HepG2 (cell line): Measurements from ENCODE around the gene SLC19A3. TPM values are rescaled to one million over a fixed set of nuclear protein-coding genes. Genes with fewer than 3 reads are reported as not detected.

Source experiments
- AGO2 ChIP-seq: fragments of 200-400 bp; formaldehyde crosslinking; optimal IDR thresholded peaks from 2 replicates; pipeline ENCODE3; 2017; ENCODE audit warnings: mild to moderate bottlenecking, low read depth, low read length, moderate library complexity
- CEBPG ChIP-seq: IDR thresholded peaks from 2 replicates; pipeline ENCODE4 v1.6.1; 2016
- ELF4 ChIP-seq: sonication (generic); formaldehyde crosslinking; IDR thresholded peaks from 2 replicates; pipeline ENCODE4 v1.5.0; 2020; ENCODE audit warnings: missing genetic modification reagents, mild to moderate bottlenecking, moderate library complexity, borderline replicate concordance
- FOXO1 ChIP-seq: sonication (generic); formaldehyde crosslinking; IDR thresholded peaks from 2 replicates; pipeline ENCODE4 v1.4.0; 2020; ENCODE audit warnings: missing genetic modification reagents
- HNRNPH1 ChIP-seq: fragments of 200-400 bp; formaldehyde crosslinking; optimal IDR thresholded peaks from 2 replicates; pipeline ENCODE3; 2017; ENCODE audit warnings: mild to moderate bottlenecking, low read depth, low read length
- HNRNPUL1 ChIP-seq: fragments of 200-400 bp; formaldehyde crosslinking; IDR thresholded peaks from 2 replicates; pipeline ENCODE4 v1.6.1; 2017; ENCODE audit warnings: low read depth, mild to moderate bottlenecking, low read length, moderate library complexity
- MAFF ChIP-seq: IDR thresholded peaks from 2 replicates; pipeline ENCODE4 v1.6.1; 2011; ENCODE audit warnings: low read depth, low read length, improper control_type of control experiment
- PLSCR1 ChIP-seq: sonication (generic); formaldehyde crosslinking; IDR thresholded peaks from 2 replicates; pipeline ENCODE4 v1.5.0; 2020; ENCODE audit warnings: missing genetic modification reagents, mild to moderate bottlenecking, borderline replicate concordance
- RAD21 ChIP-seq: fragments of 450-650 bp; formaldehyde crosslinking; IDR thresholded peaks from 2 replicates; pipeline ENCODE4 v1.5.0; 2020; ENCODE audit warnings: mild to moderate bottlenecking
- RXRA ChIP-seq: sonication (generic); formaldehyde crosslinking; IDR thresholded peaks from 2 replicates; pipeline ENCODE4 v1.5.1; 2020; ENCODE audit warnings: missing genetic modification reagents
- SMYD3 ChIP-seq: sonication (generic); formaldehyde crosslinking; IDR thresholded peaks from 2 replicates; pipeline ENCODE4 v1.8.1; 2023; ENCODE audit warnings: mild to moderate bottlenecking, missing genetic modification reagents
- TCF7 ChIP-seq: sonication (generic); IDR thresholded peaks from 2 replicates; pipeline ENCODE4 v1.6.1; 2016; ENCODE audit warnings: antibody characterized with exemption, low read depth
- TRIM24 ChIP-seq: sonication (generic); formaldehyde crosslinking; IDR thresholded peaks from 2 replicates; pipeline ENCODE4 v1.8.0; 2022; ENCODE audit warnings: mild to moderate bottlenecking, missing genetic modification reagents
- ZBTB7B ChIP-seq: sonication (generic); formaldehyde crosslinking; IDR thresholded peaks from 2 replicates; pipeline ENCODE4 v1.4.0; 2020; ENCODE audit warnings: missing genetic modification reagents
- ZKSCAN5 ChIP-seq: sonication (generic); formaldehyde crosslinking; IDR thresholded peaks from 2 replicates; pipeline ENCODE4 v1.5.1; 2020; ENCODE audit warnings: mild to moderate bottlenecking, missing genetic modification reagents
- ZNF224 ChIP-seq: sonication (generic); formaldehyde crosslinking; IDR thresholded peaks from 2 replicates; pipeline ENCODE4 v1.5.0; 2020; ENCODE audit warnings: mild to moderate bottlenecking, missing genetic modification reagents
- ZNF274 ChIP-seq: sonication (generic); formaldehyde crosslinking; IDR thresholded peaks from 2 replicates; pipeline ENCODE4 v1.5.1; 2020; ENCODE audit warnings: mild to moderate bottlenecking, missing genetic modification reagents
- ZNF468 ChIP-seq: sonication (generic); formaldehyde crosslinking; IDR thresholded peaks from 2 replicates; pipeline ENCODE4 v1.8.0; 2022; ENCODE audit warnings: mild to moderate bottlenecking, moderate library complexity, missing genetic modification reagents
- ZNF563 ChIP-seq: sonication (generic); formaldehyde crosslinking; IDR thresholded peaks from 2 replicates; pipeline ENCODE4 v1.8.0; 2022; ENCODE audit warnings: mild to moderate bottlenecking, moderate library complexity, missing genetic modification reagents
- ZNF644 ChIP-seq: IDR thresholded peaks from 2 replicates; pipeline ENCODE4 v1.6.1; 2016; ENCODE audit warnings: low read depth
- ZNF792 ChIP-seq: IDR thresholded peaks from 2 replicates; pipeline ENCODE4 v1.6.1; 2016
- polyA plus RNA-seq, 8 experiments: library from polyadenylated mRNA; depleted of rRNA in 3 of 8; stranded (reverse) in 7 of 8; unstranded in 1 of 8; fragments of >200 nt; fragmentation: Illumina TruSeq in 4 of 8; extraction: Trizol in 4 of 8; gene quantifications; 2 replicates each; pipeline versions ENCODE4 v1.2.1 to v1.2.3, GENCODE V29; 2011 to 2016; ENCODE audit warnings: low read depth in 4 of 8, missing spikeins in 1 of 8, mixed read lengths in 1 of 8; ENCODE audit not compliant: insufficient read depth in 1 of 8
- total RNA-seq, 5 experiments: library from RNA; depleted of rRNA; stranded (reverse); fragments of >200 nt; fragmentation: Illumina TruSeq; extraction: Trizol; gene quantifications; 2 replicates each; pipeline ENCODE4 v1.2.3, GENCODE V29; 2016; ENCODE audit warnings: low read depth in 1 of 5
- TF ChIP-seq, protein P1 (sequence below): sonication (generic); formaldehyde crosslinking; IDR thresholded peaks from 2 replicates; pipeline ENCODE4 v1.4.0; 2020; ENCODE audit warnings: mild to moderate bottlenecking, missing genetic modification reagents
- TF ChIP-seq, protein P2 (sequence below): sonication (generic); formaldehyde crosslinking; IDR thresholded peaks from 2 replicates; pipeline ENCODE4 v1.5.1; 2020; ENCODE audit warnings: missing genetic modification reagents, mild to moderate bottlenecking, borderline replicate concordance
- TF ChIP-seq, protein P3 (sequence below): sonication (generic); formaldehyde crosslinking; IDR thresholded peaks from 2 replicates; pipeline ENCODE4 v1.4.0; 2020; ENCODE audit warnings: missing genetic modification reagents, borderline replicate concordance

SLC19A3 gene
- total and polyA plus RNA-seq, 2 of the 13 experiments (the other 11 are each of a cell fraction or from before 2014, with no cell fraction given): 2.3 to 5.2 TPM

DNA sequence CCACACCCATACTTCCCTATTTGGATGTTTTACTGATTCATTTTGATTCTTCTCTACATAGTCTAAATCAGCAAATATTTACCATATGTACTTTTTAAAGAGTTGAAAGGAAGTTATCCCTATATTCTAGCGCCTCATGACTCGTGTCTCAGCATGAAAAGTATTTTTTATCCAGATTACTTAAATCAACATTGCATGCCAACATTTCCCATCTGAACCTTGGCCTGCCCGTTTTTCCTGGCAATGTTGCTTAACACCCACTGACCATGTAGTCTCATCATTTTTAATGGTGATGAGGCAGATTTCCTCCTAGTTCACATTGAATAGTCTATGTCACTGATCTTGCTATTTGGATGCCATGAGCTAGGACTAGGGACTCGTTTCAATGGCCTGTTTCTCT lies 64.4 kb downstream of the SLC19A3 start (continued):
- TF ChIP-seq ZKSCAN5: no peak
- TF ChIP-seq AGO2: no peak
- TF ChIP-seq, protein P1, sequence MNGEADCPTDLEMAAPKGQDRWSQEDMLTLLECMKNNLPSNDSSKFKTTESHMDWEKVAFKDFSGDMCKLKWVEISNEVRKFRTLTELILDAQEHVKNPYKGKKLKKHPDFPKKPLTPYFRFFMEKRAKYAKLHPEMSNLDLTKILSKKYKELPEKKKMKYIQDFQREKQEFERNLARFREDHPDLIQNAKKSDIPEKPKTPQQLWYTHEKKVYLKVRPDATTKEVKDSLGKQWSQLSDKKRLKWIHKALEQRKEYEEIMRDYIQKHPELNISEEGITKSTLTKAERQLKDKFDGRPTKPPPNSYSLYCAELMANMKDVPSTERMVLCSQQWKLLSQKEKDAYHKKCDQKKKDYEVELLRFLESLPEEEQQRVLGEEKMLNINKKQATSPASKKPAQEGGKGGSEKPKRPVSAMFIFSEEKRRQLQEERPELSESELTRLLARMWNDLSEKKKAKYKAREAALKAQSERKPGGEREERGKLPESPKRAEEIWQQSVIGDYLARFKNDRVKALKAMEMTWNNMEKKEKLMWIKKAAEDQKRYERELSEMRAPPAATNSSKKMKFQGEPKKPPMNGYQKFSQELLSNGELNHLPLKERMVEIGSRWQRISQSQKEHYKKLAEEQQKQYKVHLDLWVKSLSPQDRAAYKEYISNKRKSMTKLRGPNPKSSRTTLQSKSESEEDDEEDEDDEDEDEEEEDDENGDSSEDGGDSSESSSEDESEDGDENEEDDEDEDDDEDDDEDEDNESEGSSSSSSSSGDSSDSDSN (CRISPR knock-in tag): no peak
- peak; percentile 49; the same call in 1 of the 2 replicates for TF ChIP-seq MAFF
- no peak for TF ChIP-seq ZBTB7B
- TF ChIP-seq RXRA (CRISPR knock-in tag): no peak
- TF ChIP-seq TCF7: peak; percentile 68
- TF ChIP-seq TRIM24: no peak
- TF ChIP-seq ZNF224 (CRISPR knock-in tag): no peak
- no peak for TF ChIP-seq ZNF468 (CRISPR knock-in tag)
- no peak for TF ChIP-seq ZNF563 (CRISPR knock-in tag)
- TF ChIP-seq ZNF644 (CRISPR knock-in tag): peak; percentile 77; the same call in 1 of the 2 replicates
- no peak for TF ChIP-seq ZNF792 (CRISPR knock-in tag)
- TF ChIP-seq CEBPG (CRISPR knock-in tag): peak; percentile 85
- TF ChIP-seq ZNF274 (CRISPR knock-in tag): no peak
- no peak for TF ChIP-seq HNRNPH1
- TF ChIP-seq PLSCR1 (CRISPR knock-in tag): no peak
- no peak for TF ChIP-seq RAD21 (CRISPR knock-in tag)
- no peak for TF ChIP-seq FOXO1 (CRISPR knock-in tag)
- TF ChIP-seq, protein P2, sequence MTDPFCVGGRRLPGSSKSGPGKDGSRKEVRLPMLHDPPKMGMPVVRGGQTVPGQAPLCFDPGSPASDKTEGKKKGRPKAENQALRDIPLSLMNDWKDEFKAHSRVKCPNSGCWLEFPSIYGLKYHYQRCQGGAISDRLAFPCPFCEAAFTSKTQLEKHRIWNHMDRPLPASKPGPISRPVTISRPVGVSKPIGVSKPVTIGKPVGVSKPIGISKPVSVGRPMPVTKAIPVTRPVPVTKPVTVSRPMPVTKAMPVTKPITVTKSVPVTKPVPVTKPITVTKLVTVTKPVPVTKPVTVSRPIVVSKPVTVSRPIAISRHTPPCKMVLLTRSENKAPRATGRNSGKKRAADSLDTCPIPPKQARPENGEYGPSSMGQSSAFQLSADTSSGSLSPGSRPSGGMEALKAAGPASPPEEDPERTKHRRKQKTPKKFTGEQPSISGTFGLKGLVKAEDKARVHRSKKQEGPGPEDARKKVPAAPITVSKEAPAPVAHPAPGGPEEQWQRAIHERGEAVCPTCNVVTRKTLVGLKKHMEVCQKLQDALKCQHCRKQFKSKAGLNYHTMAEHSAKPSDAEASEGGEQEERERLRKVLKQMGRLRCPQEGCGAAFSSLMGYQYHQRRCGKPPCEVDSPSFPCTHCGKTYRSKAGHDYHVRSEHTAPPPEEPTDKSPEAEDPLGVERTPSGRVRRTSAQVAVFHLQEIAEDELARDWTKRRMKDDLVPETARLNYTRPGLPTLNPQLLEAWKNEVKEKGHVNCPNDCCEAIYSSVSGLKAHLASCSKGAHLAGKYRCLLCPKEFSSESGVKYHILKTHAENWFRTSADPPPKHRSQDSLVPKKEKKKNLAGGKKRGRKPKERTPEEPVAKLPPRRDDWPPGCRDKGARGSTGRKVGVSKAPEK (CRISPR knock-in tag): no peak
- no peak for TF ChIP-seq SMYD3 (CRISPR knock-in tag)
- TF ChIP-seq, protein P3, sequence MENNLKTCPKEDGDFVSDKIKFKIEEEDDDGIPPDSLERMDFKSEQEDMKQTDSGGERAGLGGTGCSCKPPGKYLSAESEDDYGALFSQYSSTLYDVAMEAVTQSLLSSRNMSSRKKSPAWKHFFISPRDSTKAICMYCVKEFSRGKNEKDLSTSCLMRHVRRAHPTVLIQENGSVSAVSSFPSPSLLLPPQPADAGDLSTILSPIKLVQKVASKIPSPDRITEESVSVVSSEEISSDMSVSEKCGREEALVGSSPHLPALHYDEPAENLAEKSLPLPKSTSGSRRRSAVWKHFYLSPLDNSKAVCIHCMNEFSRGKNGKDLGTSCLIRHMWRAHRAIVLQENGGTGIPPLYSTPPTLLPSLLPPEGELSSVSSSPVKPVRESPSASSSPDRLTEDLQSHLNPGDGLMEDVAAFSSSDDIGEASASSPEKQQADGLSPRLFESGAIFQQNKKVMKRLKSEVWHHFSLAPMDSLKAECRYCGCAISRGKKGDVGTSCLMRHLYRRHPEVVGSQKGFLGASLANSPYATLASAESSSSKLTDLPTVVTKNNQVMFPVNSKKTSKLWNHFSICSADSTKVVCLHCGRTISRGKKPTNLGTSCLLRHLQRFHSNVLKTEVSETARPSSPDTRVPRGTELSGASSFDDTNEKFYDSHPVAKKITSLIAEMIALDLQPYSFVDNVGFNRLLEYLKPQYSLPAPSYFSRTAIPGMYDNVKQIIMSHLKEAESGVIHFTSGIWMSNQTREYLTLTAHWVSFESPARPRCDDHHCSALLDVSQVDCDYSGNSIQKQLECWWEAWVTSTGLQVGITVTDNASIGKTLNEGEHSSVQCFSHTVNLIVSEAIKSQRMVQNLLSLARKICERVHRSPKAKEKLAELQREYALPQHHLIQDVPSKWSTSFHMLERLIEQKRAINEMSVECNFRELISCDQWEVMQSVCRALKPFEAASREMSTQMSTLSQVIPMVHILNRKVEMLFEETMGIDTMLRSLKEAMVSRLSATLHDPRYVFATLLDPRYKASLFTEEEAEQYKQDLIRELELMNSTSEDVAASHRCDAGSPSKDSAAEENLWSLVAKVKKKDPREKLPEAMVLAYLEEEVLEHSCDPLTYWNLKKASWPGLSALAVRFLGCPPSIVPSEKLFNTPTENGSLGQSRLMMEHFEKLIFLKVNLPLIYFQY (CRISPR knock-in tag): no peak
- TF ChIP-seq ELF4 (CRISPR knock-in tag): no peak
- no peak for TF ChIP-seq HNRNPUL1
